Measurements from ENCODE around the gene GSTT4. TPM values are rescaled to one million over a fixed set of nuclear protein-coding genes. Genes with fewer than 3 reads are reported as not detected.
A peak's percentile ranks its signal among the peaks of the same experiment; 100 is the strongest.
"Not testable (repeated sequence)": the region's sequence is repeated elsewhere in the genome, so short reads cannot be mapped to it uniquely, and the experiment has no call there.

The GSTT4 gene
- polyA plus RNA-seq, 2 of the 4 experiments (the other 2 are of a cell fraction) = not detected

GRCh38 chr22:23993080-23993479 is 12.2 kb downstream of the GSTT4 start:
- POLR2A ChIA-PET; H3K4me1 ChIP-seq; CTCF ChIA-PET; DNase-seq (ENCODE audit: low read depth in 1 of 2, low spot score in 1 of 2); H3K4me2 ChIP-seq; FAIRE-seq; H3K27ac ChIP-seq; H3K4me3 ChIP-seq; ATAC-seq; H3K9me3 ChIP-seq: not testable (repeated sequence)
- 87% methylated on average over 2 of the region's 2 CpGs for WGBS (ENCODE audit: missing lambda C conversion rate)

GRCh38 chr22:23989583-23990244 is 15.5 kb downstream of the GSTT4 start:
- POLR2A ChIA-PET; H3K27ac ChIP-seq; CTCF ChIA-PET; ATAC-seq; H3K4me3 ChIP-seq; H3K9me3 ChIP-seq; DNase-seq (ENCODE audit: low read depth in 1 of 2, low spot score in 1 of 2); FAIRE-seq; H3K4me2 ChIP-seq; H3K4me1 ChIP-seq: not testable (repeated sequence)
- WGBS (ENCODE audit: missing lambda C conversion rate) = 40% methylated on average over 1 of the region's 3 CpGs

DNA sequence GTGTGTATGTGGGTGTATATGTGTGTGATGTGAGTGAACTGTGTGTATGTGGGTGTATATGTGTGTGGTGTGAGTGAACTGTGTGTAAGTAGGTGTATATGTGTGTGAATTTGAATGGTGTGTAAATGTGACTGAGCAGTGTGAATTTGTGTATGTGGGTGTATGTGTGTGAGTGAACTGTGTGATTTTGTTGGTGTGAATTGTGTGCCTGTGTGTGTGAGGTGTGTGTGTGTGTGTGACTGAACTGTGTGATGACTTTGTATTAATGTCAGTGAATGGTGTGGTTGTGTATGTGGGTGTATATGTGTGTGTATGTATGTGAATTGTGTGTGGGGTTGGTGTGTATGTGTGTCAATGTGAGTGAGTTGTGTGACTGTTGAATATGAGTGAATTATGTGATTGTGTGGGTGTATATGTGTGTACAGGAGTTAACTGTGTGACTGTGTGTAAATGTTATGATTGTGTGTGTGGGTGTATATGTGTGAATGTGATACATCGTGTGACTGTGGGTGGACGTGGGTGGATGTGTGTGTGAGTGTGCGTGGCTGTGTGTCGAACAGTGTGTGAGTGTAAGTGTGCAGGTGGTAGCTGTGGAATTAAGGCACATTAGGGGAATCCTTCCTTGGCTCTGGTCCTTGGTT is 18.6 kb downstream of the GSTT4 start:
- H3K27ac ChIP-seq; FAIRE-seq; POLR2A ChIA-PET; H3K4me2 ChIP-seq; ATAC-seq; CTCF ChIA-PET; H3K4me1 ChIP-seq; DNase-seq (ENCODE audit: low read depth in 1 of 2, low spot score in 1 of 2); H3K4me3 ChIP-seq; H3K9me3 ChIP-seq: not testable (repeated sequence)
- 91% methylated on average over 4 of the region's 4 CpGs for WGBS (ENCODE audit: missing lambda C conversion rate)

- FAIRE-seq; POLR2A ChIA-PET; H3K4me3 ChIP-seq; DNase-seq (ENCODE audit: low read depth in 1 of 2, low spot score in 1 of 2); H3K27ac ChIP-seq; H3K9me3 ChIP-seq; CTCF ChIA-PET; ATAC-seq; H3K4me2 ChIP-seq; H3K4me1 ChIP-seq: not testable (repeated sequence)
- WGBS (ENCODE audit: missing lambda C conversion rate) = 73% methylated on average over 8 of the region's 8 CpGs
Observed at GRCh38 chr22:23986089-23986488, 19.2 kb downstream of the GSTT4 start.

DNA sequence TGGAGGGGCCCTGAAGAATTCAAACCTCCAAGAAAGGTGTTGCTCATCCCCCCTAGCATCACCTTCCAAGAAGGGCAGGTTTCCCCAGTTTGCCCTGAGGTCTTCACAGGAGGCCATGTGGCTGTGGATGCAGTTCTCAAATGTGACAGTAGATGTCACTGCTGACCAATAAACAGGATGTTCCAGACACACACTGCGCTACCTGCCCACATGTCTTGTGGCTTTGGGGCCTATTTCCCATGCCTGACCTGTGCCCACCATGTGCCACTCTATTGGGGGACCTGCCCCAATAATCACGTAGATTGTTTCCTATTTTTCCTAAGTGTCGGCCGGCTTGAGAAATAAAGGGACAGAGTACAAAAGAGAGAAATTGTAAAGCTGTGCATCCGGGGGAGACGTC is 20.8 kb downstream of the GSTT4 start:
- DNase-seq (ENCODE audit: low read depth in 1 of 2, low spot score in 1 of 2) (peak in 1 of 2 experiments; percentile 58), ATAC-seq (peak; percentile 83 to 95), FAIRE-seq (no peak)
- 38% methylated on average over 6 of the region's 6 CpGs for WGBS (ENCODE audit: missing lambda C conversion rate)
- no peaks in the 10 kb centered on the region for H3K4me1 ChIP-seq
- H3K4me3 ChIP-seq = no peak overlapping the region
- H3K27ac ChIP-seq = no peak overlapping the region
- H3K9me3 ChIP-seq = no peaks in the 10 kb centered on the region
- ChIA-PET CTCF (interaction anchor here (0.6 to 1.3 kb wide), 7 partner anchors 14 to 192 kb away, joined by 3 to 9 read pairs (median 4); no protein-coding TSS in a partner anchor), POLR2A (no interaction called here)
- no peak overlapping the region for H3K4me2 ChIP-seq
- TF ChIP-seq REST (IDR thresholded peaks at IDR 0.05) = no peak
- no peak for TF ChIP-seq FOXS1 (CRISPR knock-in tag; IDR thresholded peaks at IDR 0.05)
- TF ChIP-seq EP300 (IDR thresholded peaks at IDR 0.05) = no peak
- peak; percentile 58 for TF ChIP-seq SMC3 (IDR thresholded peaks at IDR 0.05)
- TF ChIP-seq ZSCAN20 (CRISPR knock-in tag; IDR thresholded peaks at IDR 0.05) = no peak
- TF ChIP-seq JUN (IDR thresholded peaks at IDR 0.05) = no peak
- no peak for TF ChIP-seq POLR2AphosphoS2 (conservative IDR thresholded peaks at IDR 0.05; ENCODE audit: low read length)
- TF ChIP-seq MAX (IDR thresholded peaks at IDR 0.05) = peak; percentile 54; the same call in 1 of the 2 replicates
- no peak for TF ChIP-seq MAFK (IDR thresholded peaks at IDR 0.05; ENCODE audit: partially characterized antibody)
- no peak for TF ChIP-seq CHD2 (IDR thresholded peaks at IDR 0.05; ENCODE audit: low read length, partially characterized antibody)
- no peak for TF ChIP-seq KDM1A (IDR thresholded peaks at IDR 0.05; ENCODE audit: low read depth)
- TF ChIP-seq, protein P1, sequence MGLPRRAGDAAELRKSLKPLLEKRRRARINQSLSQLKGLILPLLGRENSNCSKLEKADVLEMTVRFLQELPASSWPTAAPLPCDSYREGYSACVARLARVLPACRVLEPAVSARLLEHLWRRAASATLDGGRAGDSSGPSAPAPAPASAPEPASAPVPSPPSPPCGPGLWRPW (IDR thresholded peaks at IDR 0.05) = no peak
- TF ChIP-seq, protein P2, sequence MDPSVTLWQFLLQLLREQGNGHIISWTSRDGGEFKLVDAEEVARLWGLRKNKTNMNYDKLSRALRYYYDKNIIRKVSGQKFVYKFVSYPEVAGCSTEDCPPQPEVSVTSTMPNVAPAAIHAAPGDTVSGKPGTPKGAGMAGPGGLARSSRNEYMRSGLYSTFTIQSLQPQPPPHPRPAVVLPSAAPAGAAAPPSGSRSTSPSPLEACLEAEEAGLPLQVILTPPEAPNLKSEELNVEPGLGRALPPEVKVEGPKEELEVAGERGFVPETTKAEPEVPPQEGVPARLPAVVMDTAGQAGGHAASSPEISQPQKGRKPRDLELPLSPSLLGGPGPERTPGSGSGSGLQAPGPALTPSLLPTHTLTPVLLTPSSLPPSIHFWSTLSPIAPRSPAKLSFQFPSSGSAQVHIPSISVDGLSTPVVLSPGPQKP (IDR thresholded peaks at IDR 0.05; ENCODE audit: low read depth, low read length) = no peak
- no peak for TF ChIP-seq JUNB (IDR thresholded peaks at IDR 0.05)
- no peak for TF ChIP-seq NFE2L2 (conservative IDR thresholded peaks at IDR 0.05; ENCODE audit: low read length)
- no peak for TF ChIP-seq CEBPB (IDR thresholded peaks at IDR 0.05)
- TF ChIP-seq EHMT2 (IDR thresholded peaks at IDR 0.05; ENCODE audit: low read depth) = no peak
- TF ChIP-seq CBX8 (IDR thresholded peaks at IDR 0.05) = no peak
- no peak for TF ChIP-seq CHD4 (IDR thresholded peaks at IDR 0.05; ENCODE audit: borderline replicate concordance)
- no peak for TF ChIP-seq ESRRA (IDR thresholded peaks at IDR 0.05; ENCODE audit: borderline replicate concordance, low read length)
- TF ChIP-seq BHLHE40 (IDR thresholded peaks at IDR 0.05; ENCODE audit: low read depth, low read length) = no peak
- no peak for TF ChIP-seq NPAS2 (CRISPR knock-in tag; IDR thresholded peaks at IDR 0.05; ENCODE audit: borderline replicate concordance)

Data from A549 (cell line).